22Rv1 (cell line): ENCODE results near the gene ATP10A.

Source experiments
- CTCF ChIP-seq: fragments of 450-650 bp; IDR thresholded peaks from 2 replicates; pipeline ENCODE4 v1.5.1; 2017; ENCODE audit warnings: mild to moderate bottlenecking
- ZFX ChIP-seq: fragments of 450-650 bp; IDR thresholded peaks from 2 replicates; pipeline ENCODE4 v1.6.1; 2017; ENCODE audit warnings: antibody characterized with exemption, borderline replicate concordance

- no peak for TF ChIP-seq CTCF
- no peak for TF ChIP-seq ZFX
Measured at GRCh38 chr15:25883463-25884259, 20.5 kb upstream of the ATP10A start.
